Measurements from ENCODE around the gene CCHCR1.

CCHCR1 gene

GRCh38 chr6:31138982-31139381 is 18.6 kb downstream of the CCHCR1 start, which contains the start of gene PSORS1C2:
PSORS1C2 (minus strand) TSS chr6:31139066; CDS start chr6:31139026, 40 bp downstream.
- Mint-ChIP-seq H3K4me1 (ENCODE audit: low read depth) (peaks cover 5% of the 10 kb centered on the region), H3K4me3 (no peak within 1 kb of the TSS)

GRCh38 chr6:31135710-31136109 is 21.9 kb downstream of the CCHCR1 start:
- no peaks in the 10 kb centered on the region for H3K27me3 Mint-ChIP-seq
- no peak overlapping the region for H3K27ac Mint-ChIP-seq
- no peaks in the 10 kb centered on the region for H3K36me3 Mint-ChIP-seq (ENCODE audit: low read depth)
- no peaks in the 10 kb centered on the region for H3K9me3 Mint-ChIP-seq
- H3K4me3 Mint-ChIP-seq = no peak overlapping the region
- H3K4me1 Mint-ChIP-seq (ENCODE audit: low read depth) = peaks cover 5% of the 10 kb centered on the region

More at GRCh38 chr6:31138982-31139381, 18.6 kb downstream of the CCHCR1 start, which contains the start of gene PSORS1C2:
- no peaks in the 10 kb centered on the region for H3K9me3 Mint-ChIP-seq
- H3K36me3 Mint-ChIP-seq (ENCODE audit: low read depth) = peaks cover 4% of the 10 kb centered on the region
- H3K27ac Mint-ChIP-seq = no peak within 1 kb of the TSS
- H3K27me3 Mint-ChIP-seq = no peaks in the 10 kb centered on the region

- H3K27ac Mint-ChIP-seq = no peak overlapping the region
- peaks cover 11% of the 10 kb centered on the region for H3K4me1 Mint-ChIP-seq (ENCODE audit: low read depth)
- H3K9me3 Mint-ChIP-seq = no peaks in the 10 kb centered on the region
- peaks cover 11% of the 10 kb centered on the region for H3K27me3 Mint-ChIP-seq
- H3K4me3 Mint-ChIP-seq = no peak overlapping the region
- H3K36me3 Mint-ChIP-seq (ENCODE audit: low read depth) = no peaks in the 10 kb centered on the region
Observed at GRCh38 chr6:31132806-31133205, 24.8 kb downstream of the CCHCR1 start.

GRCh38 chr6:31131595-31131994 is 26.0 kb downstream of the CCHCR1 start:
- H3K36me3 Mint-ChIP-seq (ENCODE audit: low read depth) = no peaks in the 10 kb centered on the region
- H3K27me3 Mint-ChIP-seq = peaks cover 11% of the 10 kb centered on the region
- H3K4me1 Mint-ChIP-seq (ENCODE audit: low read depth) = peaks cover 6% of the 10 kb centered on the region
- no peak overlapping the region for H3K27ac Mint-ChIP-seq
- no peaks in the 10 kb centered on the region for H3K9me3 Mint-ChIP-seq
- H3K4me3 Mint-ChIP-seq = no peak overlapping the region

- Mint-ChIP-seq H3K27ac (no peak overlapping the region), H3K4me1 (ENCODE audit: low read depth) (peaks cover 6% of the 10 kb centered on the region), H3K36me3 (ENCODE audit: low read depth) (no peaks in the 10 kb centered on the region), H3K4me3 (no peak overlapping the region), H3K27me3 (peaks cover 11% of the 10 kb centered on the region), H3K9me3 (no peaks in the 10 kb centered on the region)
Observed at GRCh38 chr6:31130751-31131150, 26.9 kb downstream of the CCHCR1 start.

GRCh38 chr6:31129130-31129529 is 28.5 kb downstream of the CCHCR1 start:
- Mint-ChIP-seq H3K9me3 (no peaks in the 10 kb centered on the region), H3K4me3 (no peak overlapping the region)

GRCh38 chr6:31128093-31128676 is 29.4 kb downstream of the CCHCR1 start:
- Mint-ChIP-seq H3K4me3 (no peak overlapping the region), H3K27ac (no peak overlapping the region), H3K27me3 (peaks cover 11% of the 10 kb centered on the region), H3K36me3 (ENCODE audit: low read depth) (no peaks in the 10 kb centered on the region), H3K9me3 (no peaks in the 10 kb centered on the region), H3K4me1 (ENCODE audit: low read depth) (peaks cover 6% of the 10 kb centered on the region)

More at GRCh38 chr6:31129130-31129529, 28.5 kb downstream of the CCHCR1 start:
- H3K36me3 Mint-ChIP-seq (ENCODE audit: low read depth) = no peaks in the 10 kb centered on the region
- H3K4me1 Mint-ChIP-seq (ENCODE audit: low read depth) = peaks cover 6% of the 10 kb centered on the region
- H3K27ac Mint-ChIP-seq = no peak overlapping the region
- H3K27me3 Mint-ChIP-seq = peaks cover 11% of the 10 kb centered on the region

GRCh38 chr6:31126396-31127175 is 31.0 kb downstream of the CCHCR1 start:
- no peak overlapping the region for H3K4me3 Mint-ChIP-seq
- H3K4me1 Mint-ChIP-seq (ENCODE audit: low read depth) = peaks cover 6% of the 10 kb centered on the region
- no peaks in the 10 kb centered on the region for H3K36me3 Mint-ChIP-seq (ENCODE audit: low read depth)
- peaks cover 11% of the 10 kb centered on the region for H3K27me3 Mint-ChIP-seq
- no peak overlapping the region for H3K27ac Mint-ChIP-seq
- no peaks in the 10 kb centered on the region for H3K9me3 Mint-ChIP-seq

- Mint-ChIP-seq H3K4me3 (no peak overlapping the region), H3K4me1 (ENCODE audit: low read depth) (peaks cover 6% of the 10 kb centered on the region), H3K9me3 (no peaks in the 10 kb centered on the region), H3K27ac (no peak overlapping the region), H3K36me3 (ENCODE audit: low read depth) (no peaks in the 10 kb centered on the region), H3K27me3 (peaks cover 11% of the 10 kb centered on the region)
Observed at GRCh38 chr6:31125586-31126363, 31.8 kb downstream of the CCHCR1 start.

GRCh38 chr6:31125162-31125561 is 32.4 kb downstream of the CCHCR1 start:
- Mint-ChIP-seq H3K27me3 (peaks cover 11% of the 10 kb centered on the region), H3K27ac (no peak overlapping the region), H3K36me3 (ENCODE audit: low read depth) (no peaks in the 10 kb centered on the region), H3K4me1 (ENCODE audit: low read depth) (peaks cover 6% of the 10 kb centered on the region), H3K4me3 (no peak overlapping the region), H3K9me3 (no peaks in the 10 kb centered on the region)

GRCh38 chr6:31122791-31123706 is 34.6 kb downstream of the CCHCR1 start:
- no peak overlapping the region for H3K27ac Mint-ChIP-seq

GRCh38 chr6:31121131-31121790 is 36.3 kb downstream of the CCHCR1 start:
- no peak overlapping the region for H3K4me3 Mint-ChIP-seq
- H3K9me3 Mint-ChIP-seq = no peaks in the 10 kb centered on the region
- no peak overlapping the region for H3K27ac Mint-ChIP-seq

More at GRCh38 chr6:31122791-31123706, 34.6 kb downstream of the CCHCR1 start:
- no peaks in the 10 kb centered on the region for H3K36me3 Mint-ChIP-seq (ENCODE audit: low read depth)
- H3K4me3 Mint-ChIP-seq = no peak overlapping the region
- H3K9me3 Mint-ChIP-seq = no peaks in the 10 kb centered on the region
- no peaks in the 10 kb centered on the region for H3K27me3 Mint-ChIP-seq
- peaks cover 2% of the 10 kb centered on the region for H3K4me1 Mint-ChIP-seq (ENCODE audit: low read depth)

GRCh38 chr6:31120151-31120915 is 37.3 kb downstream of the CCHCR1 start, which contains the start of gene CDSN:
CDSN (minus strand) TSS chr6:31120446; CDS start chr6:31120419, 27 bp downstream.
- no peaks in the 10 kb centered on the region for H3K4me1 Mint-ChIP-seq (ENCODE audit: low read depth)
- no peaks in the 10 kb centered on the region for H3K36me3 Mint-ChIP-seq (ENCODE audit: low read depth)
- H3K9me3 Mint-ChIP-seq = no peaks in the 10 kb centered on the region
- H3K27ac Mint-ChIP-seq = no peak within 1 kb of the TSS
- peaks cover 12% of the 10 kb centered on the region for H3K27me3 Mint-ChIP-seq
- H3K4me3 Mint-ChIP-seq = no peak within 1 kb of the TSS

More at GRCh38 chr6:31121131-31121790, 36.3 kb downstream of the CCHCR1 start:
- Mint-ChIP-seq H3K4me1 (ENCODE audit: low read depth) (no peaks in the 10 kb centered on the region), H3K27me3 (peaks cover 5% of the 10 kb centered on the region), H3K36me3 (ENCODE audit: low read depth) (no peaks in the 10 kb centered on the region)

All from stimulated activated naive CD8-positive, alpha-beta T cell treated with anti-CD3 and anti-CD28 coated beads, Interleukin-15, Interleukin-2, amounts not matched to agents 100 ng/mL and 50 ng/mL, for 24 hours (primary cell).